Activated naive CD4-positive, alpha-beta T cell treated with Interleukin-2 at 50 U/mL for 16 hours (primary cell): Measurements from ENCODE around the gene SH3PXD2A.
A peak's percentile ranks its signal among the peaks of the same experiment; 100 is the strongest.
"Not testable (repeated sequence)": the region's sequence is repeated elsewhere in the genome, so short reads cannot be mapped to it uniquely, and the experiment has no call there.

Experiments
- DNase-seq: peaks from one replicate; pipeline ENCODE4 v3.0.0-alpha.2; 2020

The SH3PXD2A gene

DNA sequence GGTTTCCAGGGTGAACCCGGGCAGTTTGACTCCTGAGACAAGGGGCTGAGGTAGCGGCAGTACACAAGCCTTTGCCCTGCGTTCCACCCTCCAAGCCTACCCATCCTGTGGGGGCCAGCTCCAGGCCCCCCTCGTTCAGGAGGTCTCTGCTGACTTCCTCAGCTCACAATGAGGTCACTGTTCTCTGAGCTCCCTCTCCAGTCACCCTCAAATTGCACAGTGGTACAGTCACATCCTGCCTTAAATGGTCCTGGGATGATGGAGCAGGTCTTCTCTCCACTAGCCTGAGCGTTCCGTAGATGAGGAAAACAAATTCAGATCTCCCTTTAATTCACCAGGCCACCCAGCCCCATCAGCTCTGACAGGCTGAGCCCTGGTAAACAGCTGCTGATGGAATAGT, 90.2 kb downstream of the SH3PXD2A start:
- no peak for DNase-seq

DNA sequence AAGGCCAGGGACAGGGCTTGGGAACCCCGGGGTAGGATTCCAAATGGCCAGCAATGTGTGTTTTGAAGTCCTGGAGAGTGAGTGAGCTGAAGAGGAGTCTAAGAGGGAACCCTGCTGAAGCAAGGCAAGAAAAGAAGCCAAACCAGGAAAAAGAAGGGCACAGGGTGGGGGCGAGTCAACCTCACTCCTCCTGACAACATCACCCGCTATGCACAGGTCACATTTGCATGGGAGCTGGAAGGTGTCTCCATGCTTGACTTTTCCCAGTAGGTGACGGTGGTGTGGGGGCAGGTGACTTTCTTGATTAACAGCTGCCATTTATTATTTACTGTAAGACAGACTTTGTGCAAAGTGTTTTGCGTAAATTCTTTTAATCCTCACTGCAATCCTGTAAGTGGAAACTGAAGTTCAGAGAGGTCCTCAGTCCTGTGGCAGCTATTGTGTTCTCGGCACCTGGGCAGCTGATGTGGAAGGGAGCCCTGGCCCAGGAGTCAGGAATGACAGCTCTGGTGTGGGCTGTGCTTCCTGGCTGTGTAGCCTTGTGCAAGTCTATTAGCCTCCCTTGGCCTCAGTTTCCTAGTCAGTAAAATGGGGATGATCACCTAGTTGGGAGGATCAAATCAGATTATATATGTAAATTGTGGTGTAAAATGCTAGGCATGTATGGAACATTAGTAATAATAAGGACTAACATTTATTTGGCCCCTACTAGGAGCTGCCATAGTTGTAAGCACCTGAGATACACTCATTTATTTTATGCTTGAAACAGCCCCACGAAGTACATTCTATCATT, 90.9 kb downstream of the SH3PXD2A start:
- no peak for DNase-seq

- DNase-seq, result no peak
Observed at GRCh38 chr10:103763374-103764202, 91.8 kb downstream of the SH3PXD2A start.

- no peak for DNase-seq
Observed at GRCh38 chr10:103762916-103763315, 92.5 kb downstream of the SH3PXD2A start.

DNA sequence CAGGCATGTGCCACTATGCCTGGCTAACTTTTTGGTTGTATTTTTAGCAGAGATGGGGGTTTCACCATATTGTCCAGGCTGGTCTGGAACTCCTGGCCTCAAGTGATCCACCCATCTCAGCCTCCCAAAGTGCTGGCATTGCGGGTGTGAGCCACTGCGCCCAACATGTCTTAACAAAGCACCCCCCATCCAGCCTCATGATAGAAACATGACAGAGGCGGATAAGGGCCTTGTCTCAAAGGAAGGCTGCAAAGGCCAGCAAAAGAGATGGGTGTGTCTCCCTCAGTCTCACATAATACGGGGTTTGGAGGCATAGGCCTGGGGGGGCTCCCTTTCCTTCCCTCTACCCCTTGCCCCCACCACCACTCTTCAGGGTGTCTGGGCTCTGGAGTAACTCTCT, 93.2 kb downstream of the SH3PXD2A start:
- DNase-seq, result no peak

DNA sequence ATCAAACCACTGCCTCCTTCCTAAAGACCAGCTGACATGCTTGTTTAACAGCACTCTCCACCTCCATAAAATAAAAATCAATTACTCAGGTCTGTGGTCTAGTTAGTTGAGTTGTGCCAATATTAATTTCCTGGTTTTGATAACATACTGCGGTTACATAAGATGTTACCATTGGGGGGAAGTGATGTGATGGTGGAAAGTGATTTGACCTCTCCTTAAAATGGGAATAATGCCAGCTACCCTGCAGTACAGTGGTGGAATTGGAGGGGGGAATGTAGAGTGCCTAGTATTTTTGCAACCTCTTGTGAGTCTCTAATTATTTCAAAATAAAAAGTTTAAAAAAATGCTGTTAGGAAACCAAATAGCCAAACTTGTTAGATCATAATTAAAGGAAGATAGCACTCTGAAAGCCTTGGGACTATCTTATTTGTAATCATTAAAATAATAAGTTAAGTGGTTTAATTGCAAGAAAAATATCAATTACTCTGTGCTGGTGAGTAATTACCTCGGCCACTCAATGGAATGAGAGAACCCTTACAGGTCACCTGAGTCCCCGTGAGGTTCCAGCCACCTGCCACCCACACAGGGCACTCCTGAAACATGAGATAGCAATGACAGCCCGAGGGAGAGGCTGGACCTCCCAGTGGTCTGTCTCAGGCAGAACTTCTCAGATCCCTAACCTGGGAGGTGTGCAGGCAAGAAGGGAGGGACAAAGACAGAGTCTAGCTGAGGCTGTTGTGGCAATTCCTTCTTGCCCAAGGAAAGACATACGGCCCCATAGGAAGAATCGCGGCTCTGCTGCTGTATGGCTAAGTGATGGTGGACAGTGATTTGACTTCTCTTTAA, 94.1 kb downstream of the SH3PXD2A start:
- DNase-seq, result no peak

DNA sequence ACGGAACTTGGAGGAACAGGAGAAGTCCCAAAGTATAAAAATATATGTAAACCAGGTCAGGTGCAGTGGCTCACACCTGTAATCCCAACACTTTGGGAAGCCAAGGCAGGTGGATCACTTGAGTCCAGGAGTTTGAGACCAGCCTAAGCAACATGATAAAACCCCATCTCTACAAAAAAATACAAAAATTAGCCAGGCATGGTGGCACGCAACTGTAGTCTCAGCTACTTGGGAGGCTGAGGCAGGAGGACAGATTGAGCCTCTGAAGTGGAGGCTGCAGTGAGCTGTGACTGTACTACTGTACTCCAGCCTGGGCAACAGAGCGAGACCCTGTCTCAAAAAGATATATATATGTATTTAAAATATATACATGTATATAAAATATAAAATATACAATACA, 95.1 kb downstream of the SH3PXD2A start:
- not testable (repeated sequence) for DNase-seq

DNA sequence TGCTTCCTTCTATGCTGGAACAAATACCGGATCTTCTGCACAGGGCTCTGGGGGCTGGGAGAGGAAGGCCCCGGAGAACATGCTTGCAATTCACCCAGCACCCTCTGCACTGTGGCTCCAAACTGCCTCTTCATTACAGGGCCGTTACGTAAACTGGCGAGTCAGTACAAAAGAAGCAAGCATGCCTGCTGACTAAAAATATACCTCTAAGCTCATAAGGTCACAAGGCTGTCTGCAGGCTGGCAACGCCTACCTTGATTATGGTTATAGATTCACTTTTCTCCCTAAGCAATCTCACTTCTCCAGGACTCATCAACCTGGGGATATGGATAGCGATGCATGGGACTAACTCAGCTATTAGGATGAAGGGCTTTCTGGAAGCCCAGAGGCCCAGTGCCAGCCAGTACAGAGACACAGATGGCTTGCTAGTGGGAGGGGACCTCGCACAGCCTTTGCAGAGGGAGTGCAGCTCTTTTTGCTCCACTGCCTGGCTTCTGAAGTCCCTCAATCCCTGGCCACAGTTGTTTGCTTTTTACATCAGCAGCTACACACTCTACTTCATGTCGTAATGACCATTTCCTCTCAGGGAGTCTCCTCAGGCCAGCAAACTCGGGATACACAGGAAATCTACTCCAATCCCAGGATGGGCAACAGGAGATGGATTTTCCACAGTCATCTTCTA, 96.1 kb downstream of the SH3PXD2A start:
- DNase-seq, result peak; percentile 45

GRCh38 chr10:103758294-103758681, 97.1 kb downstream of the SH3PXD2A start:
- DNase-seq, result no peak

- peak; percentile 67 for DNase-seq
Observed at GRCh38 chr10:103757531-103758293, 97.7 kb downstream of the SH3PXD2A start.

DNA sequence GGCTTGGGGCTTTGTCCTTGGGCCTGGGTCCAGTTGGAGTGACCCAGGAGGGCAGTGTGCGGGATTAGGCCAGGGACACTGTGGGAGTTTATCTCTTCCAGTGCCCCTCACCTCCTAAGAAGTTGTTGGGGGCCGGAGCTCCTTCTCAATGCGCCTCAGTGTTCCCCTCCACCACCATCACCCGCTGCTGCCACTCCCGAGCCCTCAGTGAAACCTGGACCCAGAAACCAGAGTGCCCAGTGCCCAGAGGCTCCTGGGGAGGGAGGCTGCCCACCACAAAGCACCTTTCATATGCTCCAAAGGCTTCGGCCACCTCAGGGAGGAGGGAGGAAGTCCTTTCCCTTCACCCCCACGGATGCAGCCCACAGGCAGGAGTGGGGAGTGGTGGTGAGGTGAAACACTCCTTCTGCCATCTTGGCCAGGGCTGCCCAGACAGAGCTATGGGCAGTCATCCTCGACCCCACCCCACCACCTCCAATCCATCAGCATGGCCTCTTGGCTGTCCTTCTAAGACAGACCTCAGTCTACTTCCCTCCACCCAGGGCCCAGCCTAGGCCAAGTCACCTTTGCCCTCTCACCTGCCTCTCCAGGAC, 99.0 kb downstream of the SH3PXD2A start:
- DNase-seq, result no peak

GRCh38 chr10:103752680-103753248, 102.6 kb downstream of the SH3PXD2A start:
- DNase-seq, result no peak

- DNase-seq, result no peak
Observed at GRCh38 chr10:103751667-103752290, 103.6 kb downstream of the SH3PXD2A start.

GRCh38 chr10:103750836-103751235, 104.5 kb downstream of the SH3PXD2A start:
- no peak for DNase-seq

DNA sequence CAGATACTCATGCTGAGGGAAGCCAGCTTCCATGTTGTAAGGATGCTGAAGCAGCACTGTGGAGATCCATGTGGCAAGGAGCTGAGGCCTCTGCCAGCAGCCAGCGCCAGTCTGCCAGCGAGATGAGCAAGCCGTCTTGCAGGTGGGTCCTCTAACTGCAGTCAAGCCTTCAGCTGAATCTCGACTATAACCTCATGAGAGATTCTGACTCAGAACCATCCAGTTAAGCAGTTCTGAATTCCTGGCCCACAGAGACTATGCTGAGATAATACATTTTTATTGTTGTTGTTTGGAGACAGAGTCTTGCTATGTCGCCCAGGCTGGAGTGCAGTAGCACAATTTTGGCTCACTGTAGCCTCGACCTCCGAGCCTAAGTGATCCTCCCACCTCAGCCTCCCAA, 105.6 kb downstream of the SH3PXD2A start:
- no peak for DNase-seq

DNA sequence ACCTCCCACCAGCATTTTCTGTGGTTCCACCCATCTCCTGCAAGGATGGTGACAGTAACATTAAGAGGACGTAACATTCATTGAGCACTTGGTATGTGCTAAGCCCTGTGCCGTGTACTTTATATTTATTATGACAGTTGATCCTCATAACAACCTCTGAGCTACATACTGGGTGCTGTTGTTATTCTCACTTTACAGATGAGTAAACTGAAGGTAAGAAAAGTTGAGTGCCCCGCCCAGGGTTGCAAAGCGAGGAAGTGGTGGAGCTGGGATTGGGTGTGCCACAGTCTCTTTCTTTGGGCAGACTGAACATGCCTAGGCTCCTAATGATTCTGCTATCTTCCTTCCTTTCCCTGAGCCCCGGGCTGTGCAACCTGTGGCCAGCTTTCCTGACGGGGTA, 107.4 kb downstream of the SH3PXD2A start:
- peak; percentile 44 for DNase-seq

- no peak for DNase-seq
Observed at GRCh38 chr10:103747193-103747865, 108.0 kb downstream of the SH3PXD2A start.

- no peak for DNase-seq
Observed at GRCh38 chr10:103746598-103746997, 108.8 kb downstream of the SH3PXD2A start.

DNA sequence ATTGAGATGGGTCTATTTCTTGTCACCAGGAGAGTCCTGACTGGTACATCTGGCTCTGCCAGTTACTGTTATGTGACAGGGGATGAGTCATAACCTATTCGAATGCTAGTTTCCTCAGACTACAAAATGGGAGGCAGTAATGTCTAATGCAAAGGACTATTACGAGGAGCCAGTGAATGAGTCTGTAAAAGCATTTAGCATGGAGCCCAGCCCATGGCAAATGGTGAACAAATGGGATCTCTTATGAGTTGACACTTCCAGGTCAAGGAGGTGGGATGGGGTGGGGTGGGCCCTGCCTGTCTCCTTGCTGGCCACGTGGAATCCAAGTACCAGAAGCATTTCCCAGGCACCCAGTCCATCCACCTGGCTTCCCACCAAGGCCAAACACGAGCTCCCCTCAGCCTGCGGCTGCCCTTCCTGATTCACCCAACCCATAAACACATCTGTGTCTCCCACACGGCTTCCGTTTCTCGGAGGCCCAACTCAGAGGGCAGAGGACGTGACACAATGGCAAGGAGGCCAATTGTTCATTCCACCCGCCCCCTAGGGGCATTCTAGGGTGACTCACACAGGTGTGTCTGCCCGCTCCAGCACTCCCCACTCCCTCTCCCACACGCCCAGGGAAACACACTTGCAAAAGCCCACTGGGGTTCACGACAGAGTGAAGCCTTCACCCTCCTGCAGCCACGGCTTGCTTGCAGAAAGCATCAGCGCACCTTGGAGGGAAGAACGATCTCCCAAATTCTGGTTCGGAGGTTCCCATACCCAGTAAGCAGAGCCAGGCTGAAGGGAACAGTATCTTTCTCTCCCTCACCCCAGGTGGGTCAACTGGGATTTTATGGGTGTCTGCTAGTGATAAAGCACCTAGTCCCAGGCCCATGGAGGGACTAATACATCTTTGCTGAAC, 109.8 kb downstream of the SH3PXD2A start:
- DNase-seq, result peak; percentile 80
